ENCODE data around the gene ADRA2B.
A peak's percentile ranks its signal among the peaks of the same experiment; 100 is the strongest.

Gene ADRA2B

DNA sequence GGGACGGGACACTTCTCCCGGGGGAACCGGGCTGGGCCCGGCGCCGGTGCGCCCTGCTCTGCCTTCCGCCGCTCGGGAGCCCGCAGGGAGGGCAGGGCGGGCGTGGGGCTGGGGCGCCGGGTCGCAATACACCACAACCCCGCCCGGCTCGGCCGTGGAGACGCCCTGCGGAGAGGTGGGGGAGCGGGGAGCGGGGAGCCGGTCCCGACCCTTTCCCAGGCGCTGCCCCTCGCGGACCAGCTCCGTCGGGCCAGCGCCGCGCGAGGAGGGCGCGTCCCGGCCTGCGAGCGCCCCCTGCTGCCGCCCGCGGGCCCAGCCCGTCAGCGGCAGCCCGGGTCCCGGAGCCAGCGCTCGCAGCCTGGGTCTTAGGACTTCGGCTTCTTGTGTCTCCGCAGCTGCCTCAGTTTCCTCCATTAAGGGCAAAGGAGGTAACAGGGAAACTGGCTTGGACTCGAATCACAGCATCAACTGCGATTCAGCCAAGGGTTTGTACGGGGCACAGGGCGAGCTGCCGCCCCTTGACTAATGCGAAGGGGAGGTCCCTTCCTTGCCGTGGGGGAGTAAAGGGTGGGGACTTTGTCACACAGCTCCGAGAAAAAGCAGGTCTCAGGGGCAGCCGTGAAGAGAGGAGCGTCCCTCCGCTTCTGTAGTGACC is 635 bp upstream of the ADRA2B start:
- no peak overlapping the region for H3K27ac ChIP-seq
- TF ChIP-seq, protein P1, sequence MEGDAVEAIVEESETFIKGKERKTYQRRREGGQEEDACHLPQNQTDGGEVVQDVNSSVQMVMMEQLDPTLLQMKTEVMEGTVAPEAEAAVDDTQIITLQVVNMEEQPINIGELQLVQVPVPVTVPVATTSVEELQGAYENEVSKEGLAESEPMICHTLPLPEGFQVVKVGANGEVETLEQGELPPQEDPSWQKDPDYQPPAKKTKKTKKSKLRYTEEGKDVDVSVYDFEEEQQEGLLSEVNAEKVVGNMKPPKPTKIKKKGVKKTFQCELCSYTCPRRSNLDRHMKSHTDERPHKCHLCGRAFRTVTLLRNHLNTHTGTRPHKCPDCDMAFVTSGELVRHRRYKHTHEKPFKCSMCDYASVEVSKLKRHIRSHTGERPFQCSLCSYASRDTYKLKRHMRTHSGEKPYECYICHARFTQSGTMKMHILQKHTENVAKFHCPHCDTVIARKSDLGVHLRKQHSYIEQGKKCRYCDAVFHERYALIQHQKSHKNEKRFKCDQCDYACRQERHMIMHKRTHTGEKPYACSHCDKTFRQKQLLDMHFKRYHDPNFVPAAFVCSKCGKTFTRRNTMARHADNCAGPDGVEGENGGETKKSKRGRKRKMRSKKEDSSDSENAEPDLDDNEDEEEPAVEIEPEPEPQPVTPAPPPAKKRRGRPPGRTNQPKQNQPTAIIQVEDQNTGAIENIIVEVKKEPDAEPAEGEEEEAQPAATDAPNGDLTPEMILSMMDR (conservative IDR thresholded peaks at IDR 0.05): peak; percentile 95
- TF ChIP-seq ZFX (IDR thresholded peaks at IDR 0.05): no peak

DNA sequence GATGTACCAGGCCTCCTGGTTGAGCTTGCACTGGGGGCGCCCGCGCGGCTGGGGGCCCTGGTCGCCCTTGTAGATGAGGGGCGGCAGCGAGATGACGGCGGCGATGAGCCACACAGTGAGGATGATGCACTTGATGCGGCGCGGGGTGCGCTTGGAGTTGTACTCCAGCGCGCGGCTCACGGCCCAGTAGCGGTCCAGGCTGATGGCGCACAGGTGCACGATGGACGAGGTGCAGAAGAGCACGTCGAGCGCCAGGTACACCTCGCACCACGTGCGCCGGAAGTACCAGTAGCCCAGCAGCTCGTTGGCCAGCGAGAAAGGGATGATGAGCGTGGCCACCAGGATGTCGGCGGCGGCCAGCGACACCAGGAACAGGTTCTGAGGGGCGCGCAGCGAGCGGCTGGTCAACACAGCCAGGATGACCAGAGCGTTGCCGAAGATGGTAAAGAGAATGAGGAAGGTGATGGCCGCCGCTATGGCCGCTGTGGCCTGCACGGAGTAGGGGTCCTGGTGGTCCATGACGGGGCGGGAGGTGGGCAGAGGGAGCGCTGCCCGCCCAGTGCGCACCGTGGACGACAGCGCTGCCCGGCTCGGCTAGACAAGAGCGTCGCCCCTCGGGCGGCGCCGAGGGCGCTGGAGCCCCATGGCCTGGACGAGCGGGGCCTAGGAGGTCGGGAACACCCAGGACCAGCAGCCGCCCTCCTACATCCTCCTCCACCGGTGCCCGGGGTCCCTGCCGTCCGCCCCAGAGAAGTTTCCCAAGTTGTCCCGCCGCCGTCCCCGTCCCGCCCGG is 544 bp downstream of the ADRA2B start:
- no peak for TF ChIP-seq ZFX (IDR thresholded peaks at IDR 0.05)
- TF ChIP-seq, protein P1 (conservative IDR thresholded peaks at IDR 0.05): no peak
- no peak overlapping the region for H3K27ac ChIP-seq

DNA sequence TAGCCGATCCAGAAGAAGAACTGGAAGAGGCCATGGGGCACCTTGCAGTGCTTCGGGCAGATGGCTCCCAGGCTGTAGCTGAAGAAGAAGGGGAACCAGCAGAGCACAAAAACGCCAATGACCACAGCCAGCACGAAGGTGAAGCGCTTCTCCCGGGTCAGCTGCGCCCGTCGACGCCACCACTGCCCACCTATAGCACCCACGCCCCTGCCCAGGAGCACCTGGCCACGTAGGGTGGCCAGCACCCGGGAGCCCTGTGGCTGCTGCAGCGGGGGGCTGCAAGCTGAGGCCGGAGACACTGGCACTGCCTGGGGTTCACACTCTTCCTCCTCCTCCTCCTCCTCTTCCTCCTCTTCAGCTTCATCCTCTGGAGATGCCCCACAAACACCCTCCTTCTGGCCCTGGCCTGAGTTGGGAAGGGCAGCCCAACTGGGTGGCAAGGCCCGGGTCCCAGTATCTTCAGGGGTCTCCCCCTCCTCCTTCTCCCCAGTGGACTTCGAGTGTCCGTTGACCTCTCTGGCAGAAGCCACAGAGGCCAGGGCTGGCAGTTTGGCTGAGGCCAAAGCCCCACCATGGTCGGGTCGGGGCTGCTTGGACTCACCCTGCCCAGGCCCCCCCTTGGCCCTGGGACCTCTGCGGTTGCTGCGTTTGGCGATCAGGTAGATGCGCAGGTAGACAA is 1.3 kb downstream of the ADRA2B start:
- no peak overlapping the region for H3K27ac ChIP-seq
- TF ChIP-seq, protein P1 (conservative IDR thresholded peaks at IDR 0.05): no peak
- TF ChIP-seq ZFX (IDR thresholded peaks at IDR 0.05): no peak

DNA sequence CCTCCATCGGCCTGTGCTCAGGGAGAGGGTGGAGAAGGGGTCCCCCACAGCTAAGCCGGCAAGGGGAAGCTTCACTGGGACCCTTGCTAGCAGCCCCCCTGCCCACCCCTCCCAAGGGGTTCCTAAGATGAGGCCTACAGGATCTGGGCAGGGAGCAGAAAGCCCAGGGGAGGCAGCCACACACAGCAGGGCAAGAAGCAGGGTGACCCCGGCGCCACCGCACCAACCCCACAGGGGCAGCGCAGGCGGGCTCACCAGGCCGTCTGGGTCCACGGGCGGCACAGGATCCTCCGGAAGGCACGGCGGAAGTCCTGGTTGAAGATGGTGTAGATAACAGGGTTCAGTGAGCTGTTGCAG is 1.8 kb downstream of the ADRA2B start:
- TF ChIP-seq, protein P1 (conservative IDR thresholded peaks at IDR 0.05): no peak
- no peak for TF ChIP-seq ZFX (IDR thresholded peaks at IDR 0.05)

DNA sequence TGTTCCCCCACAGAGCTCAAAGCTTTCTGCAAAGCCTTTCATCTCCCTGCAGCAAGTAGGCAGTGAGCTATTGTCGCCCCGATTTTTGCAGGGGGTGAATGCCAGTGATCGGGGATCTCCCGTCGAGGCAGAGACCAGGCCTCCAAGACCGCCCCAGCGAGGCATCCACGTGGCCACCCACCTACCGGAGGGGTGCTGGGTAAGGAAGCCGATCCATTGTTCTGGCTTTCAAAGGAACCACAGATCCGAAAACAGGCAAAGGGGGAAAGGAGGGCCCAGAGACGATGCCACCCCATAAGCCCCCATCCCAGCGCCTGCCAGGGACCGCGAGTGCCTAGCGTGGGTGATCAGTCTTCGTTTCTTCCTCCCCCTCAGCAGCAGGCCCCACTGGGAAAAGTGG is 2.4 kb downstream of the ADRA2B start:
- TF ChIP-seq ZFX (IDR thresholded peaks at IDR 0.05): no peak
- TF ChIP-seq, protein P1 (conservative IDR thresholded peaks at IDR 0.05): no peak
- H3K27ac ChIP-seq: no peak overlapping the region

More for the DNA sequence above, 1.8 kb downstream of the ADRA2B start:
- H3K27ac ChIP-seq: no peak overlapping the region

DNA sequence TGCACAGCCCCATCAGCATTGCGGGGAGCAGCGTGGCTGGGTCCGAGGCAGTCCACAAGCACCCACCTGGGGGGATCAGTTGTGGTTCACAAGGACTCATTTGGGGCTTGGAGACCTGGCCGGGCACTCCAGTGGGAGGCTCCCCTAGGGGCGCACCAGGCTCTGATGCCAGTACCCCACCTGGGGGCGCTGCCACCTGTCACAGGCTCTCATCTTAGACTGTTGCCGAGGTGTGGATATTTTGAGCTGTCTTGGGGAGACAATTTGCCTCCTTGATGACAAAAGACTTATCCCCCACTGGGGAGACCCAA is 3.0 kb downstream of the ADRA2B start:
- TF ChIP-seq, protein P1 (conservative IDR thresholded peaks at IDR 0.05): no peak
- TF ChIP-seq ZFX (IDR thresholded peaks at IDR 0.05): no peak
- no peak overlapping the region for H3K27ac ChIP-seq

Measured in C4-2B (cell line).